ENCODE data around the gene NME2.

Gene NME2

DNA sequence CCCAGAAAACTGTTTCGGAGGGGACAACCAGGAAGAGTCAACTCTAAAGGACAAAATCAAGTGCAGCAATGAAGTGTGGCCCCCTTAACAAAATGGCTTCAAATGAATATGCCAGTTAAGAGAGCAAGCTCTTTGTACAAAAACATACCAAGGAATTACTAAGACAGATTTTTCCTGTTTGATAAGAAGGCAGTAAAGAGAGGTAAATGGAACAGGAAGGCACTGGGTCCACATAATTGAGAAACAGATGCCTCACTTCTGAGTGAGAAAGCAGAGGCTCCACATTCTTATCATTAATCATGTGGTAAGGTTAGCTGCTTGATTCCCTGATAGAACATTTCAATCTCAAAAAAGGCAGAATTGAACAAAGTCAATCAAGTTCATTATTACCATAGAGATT lies 48.7 kb downstream of the NME2 start:
- no peak for DNase-seq

DNA sequence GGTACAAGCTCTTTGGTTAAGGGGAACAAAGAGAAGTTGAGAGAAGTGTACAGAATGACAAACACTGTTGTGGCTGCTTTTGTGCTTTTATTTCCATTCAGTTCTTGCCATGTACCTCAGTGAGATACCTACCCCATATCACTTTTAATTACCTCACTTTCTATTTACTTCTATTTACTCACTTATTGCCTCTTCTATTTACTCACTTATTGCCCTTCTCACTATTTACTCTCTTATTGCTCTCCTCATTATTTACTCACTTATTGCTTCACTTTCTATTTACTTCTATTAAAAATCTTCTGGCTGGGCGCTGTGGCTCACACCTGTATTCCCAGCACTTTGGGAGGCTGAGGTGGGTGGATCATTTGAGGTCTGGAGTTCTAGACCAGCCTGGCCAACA lies 51.7 kb downstream of the NME2 start:
- DNase-seq, result no peak

DNA sequence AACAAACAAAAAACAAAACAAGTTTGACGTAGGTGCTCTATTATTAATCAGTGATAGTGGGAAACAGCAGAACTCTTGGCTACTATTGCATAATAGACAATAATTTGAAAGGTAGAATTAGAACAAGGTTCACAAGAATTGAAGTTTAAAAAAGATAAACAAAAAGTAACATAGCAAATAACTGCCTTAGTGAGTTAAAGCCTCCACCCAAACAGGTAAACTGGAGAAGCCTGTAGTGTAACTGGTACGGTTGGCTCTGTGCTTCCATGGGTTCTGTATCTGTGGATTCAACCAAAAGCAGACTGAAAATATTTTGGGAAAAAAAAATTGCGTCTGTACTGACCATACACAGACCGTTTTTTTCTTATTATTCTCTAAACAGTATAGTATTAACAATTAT lies 55.1 kb downstream of the NME2 start:
- no peak for DNase-seq

Measured in C1 segment of cervical spinal cord (tissue), 14 donors.